GM21619 (cell line): ENCODE results near the gene MAP2K3.
"Not testable (repeated sequence)": the region's sequence is repeated elsewhere in the genome, so short reads cannot be mapped to it uniquely, and the experiment has no call there.

Experiments
- ATAC-seq: cut with Tn5 transposase; IDR thresholded peaks from one replicate; pipeline ENCODE4 v1.9.1; 2021; ENCODE audit not compliant: unreplicated experiment

The MAP2K3 gene

DNA sequence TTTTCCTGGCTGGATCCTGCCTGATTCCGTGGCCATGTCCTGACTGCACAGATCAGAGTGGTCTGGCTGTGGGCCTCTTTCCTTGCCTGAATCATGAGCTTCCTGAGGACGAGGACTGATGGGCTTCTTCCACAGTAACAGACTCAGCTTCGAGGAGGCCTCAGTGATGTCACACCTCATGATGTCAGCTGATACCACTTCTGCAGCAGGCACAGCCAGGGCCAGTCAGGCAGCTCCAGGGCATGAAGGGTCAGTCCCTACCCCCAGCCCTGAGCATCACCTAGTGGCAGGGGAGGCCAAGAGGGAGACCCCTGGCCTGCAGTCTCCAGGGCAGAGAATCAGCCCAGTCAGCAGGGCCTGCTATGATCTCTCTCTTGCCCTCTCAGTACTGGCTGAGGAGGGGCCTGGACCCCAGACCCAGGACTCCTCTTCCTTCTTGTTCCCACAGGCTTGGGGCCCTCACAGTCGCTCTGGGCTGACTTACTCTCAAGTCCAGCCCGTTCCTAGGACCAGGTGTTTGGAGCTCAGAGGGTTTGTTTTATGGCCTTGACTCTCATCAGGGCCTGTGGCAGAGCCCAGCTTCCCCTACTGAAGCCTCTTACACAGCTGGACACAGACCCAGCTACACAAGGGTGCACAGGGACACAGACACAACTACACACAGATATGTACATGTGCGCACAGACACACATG, 65.0 kb downstream of the MAP2K3 start:
- ATAC-seq: not testable (repeated sequence)

DNA sequence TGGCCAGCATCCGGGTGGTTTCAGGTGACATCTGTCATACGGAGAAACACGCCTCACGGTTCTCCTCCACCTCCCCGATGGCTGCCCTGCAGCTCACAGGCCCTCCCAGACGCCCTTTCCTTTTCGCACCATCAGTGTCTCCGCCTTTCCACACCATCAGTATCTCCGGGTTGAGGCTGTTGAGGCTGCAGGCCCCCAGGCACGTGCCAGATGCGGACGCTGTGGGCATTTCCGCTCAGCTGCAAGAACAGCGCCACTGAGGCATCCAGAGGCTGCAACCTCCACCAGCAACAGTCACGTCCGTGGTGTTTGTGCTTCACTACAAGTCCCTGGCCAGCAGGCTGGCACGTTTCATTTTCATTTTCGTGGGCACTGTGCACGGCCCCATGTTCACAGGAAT, 66.0 kb downstream of the MAP2K3 start:
- not testable (repeated sequence) for ATAC-seq

- no peak for ATAC-seq
Measured at GRCh38 chr17:21351366-21352065, 67.0 kb downstream of the MAP2K3 start.

GRCh38 chr17:21352221-21352980, 67.9 kb downstream of the MAP2K3 start:
- no peak for ATAC-seq

DNA sequence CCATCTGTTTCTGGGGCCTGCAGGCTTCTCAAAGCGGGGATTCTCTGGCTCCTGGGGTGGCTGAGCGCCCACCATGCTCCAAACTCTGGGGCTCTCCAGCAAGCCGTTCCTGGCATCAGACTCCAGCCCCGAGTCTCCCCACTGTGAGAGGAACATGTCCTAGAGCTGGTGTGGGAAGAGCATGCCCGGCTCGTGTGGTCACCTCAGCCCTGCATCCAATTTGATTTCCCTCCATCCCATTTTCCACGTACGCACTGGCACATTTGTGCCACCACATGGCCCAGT, 68.4 kb downstream of the MAP2K3 start:
- no peak for ATAC-seq

- ATAC-seq: no peak
Measured at GRCh38 chr17:21353326-21354010, 69.0 kb downstream of the MAP2K3 start.

GRCh38 chr17:21354796-21355385, 70.4 kb downstream of the MAP2K3 start:
- no peak for ATAC-seq

DNA sequence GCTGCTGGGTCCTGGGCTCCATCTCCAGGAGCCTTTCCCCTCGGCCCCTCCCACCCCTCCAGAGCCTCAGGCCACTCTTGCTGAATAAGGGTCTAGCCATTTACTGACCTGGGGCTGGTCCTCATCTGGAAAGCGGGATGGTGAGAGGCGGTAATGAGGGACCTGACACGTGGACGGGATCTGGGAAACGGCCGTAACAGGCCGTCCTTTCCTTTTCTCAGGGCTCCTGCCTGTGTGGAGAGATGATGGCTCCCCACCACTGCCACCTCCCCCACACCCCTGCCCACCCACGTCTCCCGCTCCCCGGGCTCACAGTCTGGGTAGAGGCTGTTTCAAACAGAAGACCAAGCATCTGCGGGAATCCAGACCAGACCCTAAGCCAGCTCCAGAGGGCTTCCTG, 71.1 kb downstream of the MAP2K3 start:
- no peak for ATAC-seq

DNA sequence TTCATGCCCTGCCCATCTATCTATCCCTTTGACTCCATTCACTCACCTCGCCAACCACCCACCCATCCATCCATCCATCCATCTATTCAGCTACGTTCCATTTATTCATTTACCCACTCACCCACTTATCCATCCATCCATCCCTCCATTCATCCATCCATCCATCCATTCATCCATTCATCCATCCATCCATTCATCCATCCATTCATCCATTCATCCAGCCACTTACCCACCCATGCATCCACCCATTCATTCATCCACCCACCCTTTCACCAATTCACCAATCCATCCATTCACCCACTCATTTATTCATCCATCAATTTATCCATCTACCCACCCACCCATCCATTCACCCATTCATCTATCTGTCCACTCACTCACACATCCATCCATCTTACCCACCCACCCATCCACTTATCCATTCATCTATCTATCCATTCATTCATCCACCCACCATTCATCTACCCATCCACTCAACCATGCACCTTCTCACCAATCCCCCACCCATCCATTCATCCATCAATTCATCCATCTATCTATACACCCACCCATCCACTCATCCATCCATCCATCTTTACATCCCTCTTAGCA, 72.1 kb downstream of the MAP2K3 start:
- no peak for ATAC-seq

GRCh38 chr17:21357281-21357680, 72.8 kb downstream of the MAP2K3 start:
- ATAC-seq: no peak

- no peak for ATAC-seq
Measured at GRCh38 chr17:21357696-21358656, 73.5 kb downstream of the MAP2K3 start.

DNA sequence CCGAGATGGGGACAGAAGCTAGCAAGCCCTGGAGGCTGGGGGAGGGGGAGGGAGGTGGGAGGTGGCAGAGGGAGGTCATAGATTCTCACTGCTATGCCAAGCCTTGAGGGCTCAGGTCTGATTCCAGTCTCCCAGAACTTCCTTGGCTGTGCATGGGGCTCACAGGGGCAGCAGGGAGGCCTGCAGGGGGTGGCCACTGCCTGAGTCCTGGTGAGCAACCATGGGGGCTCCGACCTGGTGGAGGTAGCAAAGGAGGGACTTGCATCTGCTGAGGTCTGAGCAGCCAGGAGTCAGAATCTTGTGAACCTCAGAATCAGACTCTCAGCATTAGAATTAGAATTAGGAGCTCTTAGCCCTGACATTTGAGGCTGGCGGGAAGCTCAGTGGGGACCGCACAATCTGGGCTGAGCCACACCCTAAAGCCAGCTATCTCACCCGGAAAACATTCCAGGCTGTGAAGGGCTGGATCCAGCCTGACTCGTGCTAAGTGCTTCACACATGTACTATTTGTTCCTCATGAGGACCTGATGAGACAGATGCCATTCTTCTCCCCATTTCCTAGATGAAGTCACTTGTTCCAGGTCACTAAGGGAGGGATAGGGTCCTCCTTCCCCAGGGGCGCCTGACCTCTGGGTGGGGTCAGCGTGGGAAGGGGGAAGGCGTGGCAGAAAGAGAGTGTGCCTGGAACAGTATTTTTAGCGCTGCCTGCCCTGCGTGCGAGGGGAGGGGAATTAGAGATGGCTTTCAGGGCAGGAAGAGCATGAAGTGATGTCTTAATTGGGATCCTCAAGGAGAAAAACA, 74.4 kb downstream of the MAP2K3 start:
- ATAC-seq: no peak

GRCh38 chr17:21359483-21359840, 75.0 kb downstream of the MAP2K3 start:
- ATAC-seq: no peak

DNA sequence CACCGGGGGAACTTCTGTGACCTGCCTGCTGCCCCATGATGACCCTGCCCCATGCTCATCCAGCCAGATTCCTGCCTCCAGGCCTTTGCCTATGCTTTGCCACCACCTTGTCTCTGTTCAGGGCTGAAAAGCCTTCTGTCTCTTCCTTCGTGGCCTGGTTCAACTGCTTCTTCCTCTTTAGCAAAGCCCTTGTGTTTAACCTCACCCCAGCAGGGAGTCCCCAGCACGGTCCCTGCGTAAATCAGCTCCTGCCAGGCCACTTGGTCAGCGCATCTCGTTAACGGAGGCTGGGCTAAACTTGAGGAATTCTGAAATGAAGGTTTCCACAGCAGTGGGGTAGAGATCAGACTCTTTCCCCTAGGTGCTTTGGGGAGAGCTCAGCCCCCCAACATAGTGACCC, 75.5 kb downstream of the MAP2K3 start:
- ATAC-seq: no peak

DNA sequence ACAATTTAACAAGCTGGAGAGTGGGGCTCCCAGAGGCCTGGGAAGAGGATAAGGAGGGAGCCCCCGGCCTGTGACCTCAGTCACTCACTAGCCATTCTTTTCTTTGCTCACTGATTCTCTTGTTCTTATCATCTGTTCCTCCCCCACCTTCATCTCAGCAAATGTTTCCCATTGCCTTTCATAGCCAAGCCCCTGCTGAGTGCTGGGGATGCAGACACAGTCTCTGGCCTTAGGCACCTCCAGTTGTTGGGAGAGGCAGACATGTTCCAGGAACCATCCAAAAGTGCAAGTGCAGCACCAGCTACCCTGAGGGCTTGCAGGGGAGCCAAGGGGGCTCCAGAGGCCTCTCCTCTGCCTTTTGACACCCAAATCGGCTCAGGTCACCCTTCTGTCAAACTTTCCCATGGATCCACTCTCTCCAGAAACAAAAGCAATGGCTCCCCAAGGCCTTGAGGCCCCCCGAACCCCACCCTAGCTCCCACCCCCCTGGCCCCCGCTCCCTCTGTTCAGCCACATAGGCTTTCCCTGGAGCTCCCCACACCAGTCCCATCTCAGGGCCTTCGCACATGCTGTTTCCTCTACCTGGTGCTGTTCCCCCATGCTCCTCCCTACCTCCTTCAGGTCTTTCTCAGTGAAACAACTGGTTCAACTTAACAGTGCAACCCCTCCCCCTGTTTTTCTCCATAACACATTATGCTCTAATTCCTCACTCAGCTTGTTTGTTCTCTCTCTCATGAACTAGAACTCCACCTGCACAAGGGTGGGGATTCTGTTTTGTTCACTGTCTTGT, 76.7 kb downstream of the MAP2K3 start:
- no peak for ATAC-seq

GRCh38 chr17:21362331-21362931, 77.9 kb downstream of the MAP2K3 start:
- ATAC-seq: no peak

- ATAC-seq: no peak
Measured at GRCh38 chr17:21363776-21364642, 79.5 kb downstream of the MAP2K3 start.
